ENCODE measurements around the gene ATP11B. TPM values are rescaled to one million over a fixed set of nuclear protein-coding genes. Genes with fewer than 3 reads are reported as not detected.

The ATP11B gene
- total RNA-seq, 2 donors from 2014 or later = 30.1 to 125 TPM

GRCh38 chr3:182904164-182904563, 110.9 kb downstream of the ATP11B start:
- Histone ChIP-seq H3K4me1 (no peaks in the 10 kb centered on the region), H3K27me3 (no peaks in the 10 kb centered on the region), H3K4me3 (no peak overlapping the region), H3K36me3 (replicated peaks in 1 of 2; ENCODE audit: insufficient read depth in 1 of 2, low read depth in 2 of 2) (peaks cover 0 to 12% of the 10 kb centered on the region in 2 donors), H3K9me3 (no peaks in the 10 kb centered on the region), H3K27ac (no peak overlapping the region)
- ATAC-seq = no peak
- TF ChIP-seq POLR2A (IDR thresholded peaks at IDR 0.05) = no peak
- TF ChIP-seq, protein P1, sequence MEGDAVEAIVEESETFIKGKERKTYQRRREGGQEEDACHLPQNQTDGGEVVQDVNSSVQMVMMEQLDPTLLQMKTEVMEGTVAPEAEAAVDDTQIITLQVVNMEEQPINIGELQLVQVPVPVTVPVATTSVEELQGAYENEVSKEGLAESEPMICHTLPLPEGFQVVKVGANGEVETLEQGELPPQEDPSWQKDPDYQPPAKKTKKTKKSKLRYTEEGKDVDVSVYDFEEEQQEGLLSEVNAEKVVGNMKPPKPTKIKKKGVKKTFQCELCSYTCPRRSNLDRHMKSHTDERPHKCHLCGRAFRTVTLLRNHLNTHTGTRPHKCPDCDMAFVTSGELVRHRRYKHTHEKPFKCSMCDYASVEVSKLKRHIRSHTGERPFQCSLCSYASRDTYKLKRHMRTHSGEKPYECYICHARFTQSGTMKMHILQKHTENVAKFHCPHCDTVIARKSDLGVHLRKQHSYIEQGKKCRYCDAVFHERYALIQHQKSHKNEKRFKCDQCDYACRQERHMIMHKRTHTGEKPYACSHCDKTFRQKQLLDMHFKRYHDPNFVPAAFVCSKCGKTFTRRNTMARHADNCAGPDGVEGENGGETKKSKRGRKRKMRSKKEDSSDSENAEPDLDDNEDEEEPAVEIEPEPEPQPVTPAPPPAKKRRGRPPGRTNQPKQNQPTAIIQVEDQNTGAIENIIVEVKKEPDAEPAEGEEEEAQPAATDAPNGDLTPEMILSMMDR (IDR thresholded peaks at IDR 0.05) = no peak
- 92 to 93% methylated on average over 3 of the region's 3 CpGs for WGBS, 2 donors
- no peak for DNase-seq
- intact Hi-C loops (cut with DNase I) = no loop called here

DNA sequence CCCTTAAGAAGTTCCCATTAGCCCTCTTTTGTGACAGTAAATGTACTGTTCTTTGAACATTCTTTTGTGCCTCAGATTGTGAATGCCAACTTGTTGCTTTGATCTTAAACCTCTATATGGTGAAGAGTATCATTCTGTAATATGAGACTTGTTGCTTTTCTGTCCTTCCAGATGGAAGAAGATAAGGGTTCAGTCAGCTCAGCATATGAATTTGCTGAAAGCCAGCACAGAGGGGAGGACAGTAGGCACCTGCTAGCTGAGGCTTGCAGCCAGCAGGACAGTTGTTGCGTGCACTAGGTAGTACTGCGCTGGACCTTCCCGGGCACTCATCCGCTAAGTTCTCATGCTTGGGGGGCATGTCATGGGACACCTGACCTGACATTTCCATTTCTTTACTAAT, 112.3 kb downstream of the ATP11B start:
- ATAC-seq (no peak), DNase-seq (no peak)
- intact Hi-C loops (cut with DNase I) = no loop called here
- no peak overlapping the region for H3K4me3 ChIP-seq
- H3K36me3 ChIP-seq (replicated peaks in 1 of 2; ENCODE audit: insufficient read depth in 1 of 2, low read depth in 2 of 2) = peaks cover 0 to 8% of the 10 kb centered on the region in 2 donors
- no peaks in the 10 kb centered on the region for H3K27me3 ChIP-seq
- H3K27ac ChIP-seq = no peak overlapping the region
- H3K4me1 ChIP-seq = no peaks in the 10 kb centered on the region
- H3K9me3 ChIP-seq = no peaks in the 10 kb centered on the region
- 97 to 99% methylated on average over 4 of the region's 4 CpGs for WGBS, 2 donors
- TF ChIP-seq, protein P1 (IDR thresholded peaks at IDR 0.05) = no peak
- no peak for TF ChIP-seq POLR2A (IDR thresholded peaks at IDR 0.05)

- H3K27ac ChIP-seq = no peak overlapping the region
- TF ChIP-seq, protein P1 (IDR thresholded peaks at IDR 0.05) = no peak
- TF ChIP-seq POLR2A (IDR thresholded peaks at IDR 0.05) = no peak
- no peak for ATAC-seq
- H3K9me3 ChIP-seq = no peaks in the 10 kb centered on the region
- DNase-seq = no peak
- intact Hi-C loops (cut with DNase I) = no loop called here
- no peaks in the 10 kb centered on the region for H3K4me1 ChIP-seq
- H3K36me3 ChIP-seq (replicated peaks in 1 of 2; ENCODE audit: insufficient read depth in 1 of 2, low read depth in 2 of 2) = peaks cover 0 to 8% of the 10 kb centered on the region in 2 donors
- WGBS, 2 donors = 86 to 90% methylated on average over 1 of the region's 1 CpG
- no peak overlapping the region for H3K4me3 ChIP-seq
- H3K27me3 ChIP-seq = no peaks in the 10 kb centered on the region
Measured at GRCh38 chr3:182906036-182906435, 112.7 kb downstream of the ATP11B start.

GRCh38 chr3:182908471-182908870, 115.2 kb downstream of the ATP11B start:
- 94 to 100% methylated on average over 1 of the region's 1 CpG for WGBS, 2 donors
- Histone ChIP-seq H3K9me3 (no peaks in the 10 kb centered on the region), H3K4me3 (no peak overlapping the region), H3K4me1 (no peaks in the 10 kb centered on the region), H3K27ac (no peak overlapping the region), H3K36me3 (replicated peaks in 1 of 2; ENCODE audit: insufficient read depth in 1 of 2, low read depth in 2 of 2) (peaks cover 0 to 4% of the 10 kb centered on the region in 2 donors), H3K27me3 (no peaks in the 10 kb centered on the region)
- no peak for ATAC-seq
- intact Hi-C loops (cut with DNase I) = no loop called here
- DNase-seq = no peak
- no peak for TF ChIP-seq POLR2A (IDR thresholded peaks at IDR 0.05)
- TF ChIP-seq, protein P1 (IDR thresholded peaks at IDR 0.05) = no peak

- DNase-seq (no peak), ATAC-seq (no peak)
- Histone ChIP-seq H3K4me1 (no peaks in the 10 kb centered on the region), H3K27me3 (no peaks in the 10 kb centered on the region), H3K9me3 (no peaks in the 10 kb centered on the region), H3K27ac (no peak overlapping the region), H3K4me3 (no peak overlapping the region), H3K36me3 (replicated peaks in 1 of 2; ENCODE audit: insufficient read depth in 1 of 2, low read depth in 2 of 2) (peaks cover 0 to 10% of the 10 kb centered on the region in 2 donors)
- 96 to 97% methylated on average over 5 of the region's 5 CpGs for WGBS, 2 donors
- TF ChIP-seq, protein P1 (IDR thresholded peaks at IDR 0.05) = peak in 6 of 7 experiments; percentile 17 to 39 (median 32)
- TF ChIP-seq POLR2A (IDR thresholded peaks at IDR 0.05) = no peak
- intact Hi-C loops (cut with DNase I) = no loop called here
Measured at GRCh38 chr3:182909318-182910040, 116.2 kb downstream of the ATP11B start.

All from body of pancreas (tissue), 4 donors.